GM12891 (cell line): ENCODE results near the gene PCDH12.

Source experiments
- PAX5 ChIP-seq: IDR thresholded peaks from 2 replicates; pipeline ENCODE4 v1.6.1; 2011; ENCODE audit warnings: low read length, moderate library complexity, mild to moderate bottlenecking; ENCODE audit not compliant: insufficient read depth, severe bottlenecking
- POLR2A ChIP-seq: IDR thresholded peaks from 2 replicates; pipeline ENCODE4 v1.6.1; 2011; ENCODE audit warnings: low read depth, low read length, control low read depth
- POLR2AphosphoS5 ChIP-seq: IDR thresholded peaks from 2 replicates; pipeline ENCODE4 v1.6.1; 2011; ENCODE audit warnings: low read depth, low read length, control low read depth
- POU2F2 ChIP-seq: IDR thresholded peaks from 2 replicates; pipeline ENCODE4 v1.6.1; 2011; ENCODE audit warnings: low read depth, mild to moderate bottlenecking, control low read depth, low read length, moderate library complexity
- SPI1 ChIP-seq: IDR thresholded peaks from 2 replicates; pipeline ENCODE4 v1.6.1; 2011; ENCODE audit warnings: low read depth, low read length, control low read depth
- TAF1 ChIP-seq: IDR thresholded peaks from 2 replicates; pipeline ENCODE4 v1.6.1; 2011; ENCODE audit warnings: low read depth, low read length, control low read depth

- TF ChIP-seq POLR2A (peak; percentile 79), POLR2AphosphoS5 (peak; percentile 78), TAF1 (peak; percentile 24; the same call in 1 of the 2 replicates), PAX5 (no peak), SPI1 (peak; percentile 92), POU2F2 (peak; percentile 47)
These were observed 34.3 kb downstream of the PCDH12 start, which contains the start of gene DELE1 for GRCh38 chr5:141923448-141924313.
